Stimulated activated CD4-positive, alpha-beta T cell treated with anti-CD3 and anti-CD28 coated beads, Interleukin-1b, Interleukin-23, amount 100 ng/mL, for 24 hours (primary cell): ENCODE measurements around the gene DMXL2.
"Not testable (repeated sequence)": the region's sequence is repeated elsewhere in the genome, so short reads cannot be mapped to it uniquely, and the experiment has no call there.

ENCODE experiments used
- DNase-seq, 4 experiments: peaks; one replicate each; pipeline ENCODE4 v3.0.0-alpha.2; 2020; ENCODE audit warnings: low read depth in 4 of 4, low spot score in 1 of 4

DMXL2 gene

DNA sequence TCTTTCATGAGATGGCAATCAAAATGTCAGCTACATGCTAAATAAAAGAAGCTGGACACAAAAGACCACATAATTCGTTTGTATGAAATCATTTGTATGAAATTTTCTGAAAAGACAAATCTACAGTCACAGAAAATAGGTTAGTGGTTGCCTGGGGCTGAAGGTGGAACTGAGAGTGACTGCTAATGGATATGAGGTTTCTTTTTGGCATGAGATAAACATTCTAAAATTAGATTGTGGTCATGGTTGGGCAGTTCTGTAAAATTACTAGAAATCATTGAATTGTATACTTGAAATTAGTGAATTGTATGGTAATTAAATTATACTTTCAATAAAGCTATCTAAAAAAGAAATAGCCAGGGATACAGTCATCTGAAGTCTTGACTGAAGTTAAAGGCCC, 2.7 kb upstream of the DMXL2 start:
- no peak for DNase-seq

DNA sequence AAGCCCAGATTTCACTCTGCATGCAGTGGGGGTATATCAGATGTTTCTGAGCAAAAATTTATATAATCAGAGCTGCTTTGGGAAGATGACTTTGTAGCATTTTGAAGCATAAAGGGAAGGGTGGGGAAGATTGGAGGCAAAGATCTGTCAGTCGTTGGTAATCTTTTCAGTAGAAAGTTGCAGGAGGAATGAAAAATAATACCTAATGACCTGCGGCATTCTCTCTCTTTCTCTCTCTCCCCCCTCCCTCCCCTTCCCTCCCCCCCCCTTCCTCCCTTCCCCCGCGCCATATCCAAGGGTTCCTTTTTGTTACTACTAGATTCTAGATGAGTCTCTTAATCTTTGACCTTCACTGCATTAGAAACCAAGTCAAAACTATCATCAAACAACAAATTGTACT, 1.5 kb upstream of the DMXL2 start:
- no peak for DNase-seq

DNA sequence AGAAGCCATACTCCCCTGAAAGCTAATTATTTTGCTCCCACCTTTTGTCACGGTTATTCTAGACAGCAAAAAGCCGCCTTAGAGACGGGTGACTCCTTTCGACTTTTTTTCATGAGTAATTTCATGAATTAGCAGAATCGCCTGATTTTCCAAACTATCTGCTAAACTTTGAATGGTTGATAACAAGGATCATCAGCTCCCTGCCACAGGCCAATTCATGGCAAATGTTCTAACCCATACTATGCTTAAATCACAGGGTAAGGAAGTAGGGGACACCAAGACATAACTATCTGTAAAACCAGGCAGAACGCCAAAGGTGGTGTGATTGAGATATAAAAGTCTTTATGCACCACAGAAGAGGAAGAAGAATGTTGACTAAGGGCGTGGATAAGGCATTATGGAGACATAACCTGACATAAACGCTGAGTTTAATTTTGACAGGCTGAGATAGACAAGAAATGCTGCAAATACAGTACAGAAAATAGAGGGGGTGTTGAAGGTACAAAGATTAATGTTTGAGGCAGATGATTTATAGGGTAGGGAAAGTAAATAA, 891 bp upstream of the DMXL2 start:
- no peak for DNase-seq

DNA sequence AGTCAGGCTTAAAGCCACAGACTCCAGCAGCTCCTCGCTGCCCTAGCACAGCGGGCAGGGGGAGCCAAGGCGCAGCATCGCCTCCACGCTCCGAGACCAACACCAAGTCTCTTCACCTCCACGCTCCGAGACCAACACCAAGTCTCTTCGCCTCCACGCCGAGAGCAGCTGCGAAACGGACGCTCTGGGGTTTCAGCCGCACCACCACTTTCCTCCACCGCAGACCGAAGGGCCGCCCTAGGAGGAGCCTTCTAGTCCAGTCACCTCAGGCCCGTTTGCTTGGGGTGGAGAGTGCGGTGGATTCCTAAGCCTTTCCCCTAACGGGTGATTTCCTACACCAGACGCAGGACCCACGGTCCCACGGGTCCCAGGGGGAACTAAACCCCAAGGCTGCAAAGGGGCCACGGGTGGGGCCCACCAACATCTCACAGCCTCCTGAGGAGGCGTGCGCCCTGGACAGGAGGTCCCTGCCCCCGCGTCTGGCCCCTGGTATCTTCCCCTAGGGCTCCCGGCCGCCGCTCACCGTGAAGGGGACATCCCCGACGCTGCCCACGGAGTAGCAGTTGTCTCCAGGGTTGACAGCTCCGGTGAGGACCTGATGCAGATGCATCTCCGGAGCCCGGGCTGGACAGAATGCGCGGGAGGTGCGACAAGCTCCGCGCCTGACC, 501 bp downstream of the DMXL2 start:
- peak in 3 of 4 experiments; percentile 0 to 17 (median 9) for DNase-seq

DNA sequence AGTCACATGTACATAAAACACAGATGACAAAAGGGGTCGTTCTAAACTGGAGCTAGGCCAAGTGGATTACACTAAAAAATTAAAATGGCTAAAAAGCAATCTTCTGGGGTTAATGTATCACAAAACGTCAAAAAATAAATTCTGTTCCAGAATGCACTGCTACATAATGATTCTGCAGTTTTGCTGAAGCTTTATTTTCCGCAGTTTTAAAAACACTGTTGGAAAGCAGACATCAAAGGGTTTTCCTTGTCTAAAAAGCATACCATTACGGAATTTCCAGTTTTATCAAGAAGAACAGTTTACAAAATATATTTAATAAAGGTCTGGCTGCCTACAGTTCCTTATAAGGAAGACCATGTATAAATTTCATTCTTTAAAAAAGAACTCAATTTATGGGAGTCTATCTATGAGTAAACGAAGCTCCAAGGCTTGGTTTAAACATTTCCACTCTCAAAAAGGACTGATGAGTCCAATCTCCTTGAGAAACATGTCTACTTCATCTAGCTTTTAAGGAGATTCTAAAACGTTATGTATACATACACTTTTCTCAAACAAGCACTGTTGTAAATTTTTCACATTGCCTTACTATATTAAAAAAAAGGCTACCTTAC, 1.3 kb downstream of the DMXL2 start:
- DNase-seq, result no peak

DNA sequence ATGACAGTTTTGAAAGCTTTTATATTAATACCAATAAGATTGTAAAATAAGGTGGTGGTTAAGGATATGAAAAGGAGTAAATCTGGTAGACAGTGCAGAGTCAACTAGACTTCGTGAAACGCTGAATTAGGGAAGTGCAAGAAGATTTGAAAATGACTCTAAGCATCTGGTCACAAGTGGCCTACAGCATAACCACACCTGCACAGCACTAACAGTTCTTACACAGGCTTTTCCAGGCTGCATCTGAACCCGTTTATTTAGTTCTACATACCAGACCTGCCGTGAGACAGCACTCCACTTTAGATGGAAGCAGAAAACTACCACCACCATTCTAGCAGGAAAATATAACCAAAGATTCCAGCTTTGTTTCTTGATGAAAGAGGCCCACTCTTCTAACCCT, 1.9 kb downstream of the DMXL2 start:
- no peak for DNase-seq

DNA sequence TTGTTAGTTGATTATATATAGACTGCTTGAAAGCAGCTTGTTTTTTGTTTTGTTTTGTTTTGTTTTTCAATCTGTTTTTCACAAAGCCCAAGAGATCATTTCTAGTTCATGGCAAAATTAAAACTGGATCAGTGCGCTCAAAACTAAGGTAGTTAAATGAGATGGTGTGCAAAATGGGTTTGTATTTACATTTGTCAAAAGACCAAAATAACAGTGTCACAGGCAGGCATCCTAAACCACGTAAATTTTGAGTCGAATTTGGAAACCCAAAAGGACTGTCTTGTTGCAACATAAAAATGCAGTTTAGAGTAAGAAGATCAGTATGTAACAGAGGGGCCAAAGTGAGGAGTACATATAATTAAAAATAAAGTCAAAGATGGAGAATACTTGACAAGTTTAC, 2.4 kb downstream of the DMXL2 start:
- DNase-seq, result no peak

DNA sequence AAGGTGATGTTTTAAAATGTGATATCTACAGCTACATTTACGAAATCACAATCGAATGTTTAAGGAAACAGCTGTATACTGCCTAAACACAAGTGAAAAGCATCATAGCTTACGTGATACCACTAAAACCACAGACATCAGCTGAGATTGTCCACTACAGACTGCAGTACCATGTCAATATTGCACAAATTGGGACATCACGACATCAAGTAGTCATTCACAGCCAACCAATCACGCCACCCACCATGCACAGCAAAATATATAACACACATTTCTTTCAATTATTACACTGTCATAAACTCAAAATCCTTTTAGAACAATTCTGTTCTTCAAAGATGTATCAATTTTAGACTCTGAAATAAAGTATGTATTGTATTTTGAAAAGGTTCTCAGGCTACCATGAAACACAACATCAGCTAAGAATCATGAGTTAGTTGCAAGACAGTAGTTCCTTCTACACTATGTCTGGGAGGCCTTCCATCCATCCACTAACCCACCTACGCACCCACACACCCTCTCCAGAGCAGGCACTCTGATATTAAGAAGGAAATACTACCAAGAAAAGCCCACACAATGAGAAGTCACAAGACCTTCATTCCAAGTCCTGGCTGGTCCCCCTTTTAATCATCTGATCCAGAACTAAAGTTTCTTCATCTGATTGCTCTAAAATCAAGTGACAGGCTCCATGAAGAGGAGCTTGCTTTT, 3.1 kb downstream of the DMXL2 start:
- DNase-seq, result no peak

DNA sequence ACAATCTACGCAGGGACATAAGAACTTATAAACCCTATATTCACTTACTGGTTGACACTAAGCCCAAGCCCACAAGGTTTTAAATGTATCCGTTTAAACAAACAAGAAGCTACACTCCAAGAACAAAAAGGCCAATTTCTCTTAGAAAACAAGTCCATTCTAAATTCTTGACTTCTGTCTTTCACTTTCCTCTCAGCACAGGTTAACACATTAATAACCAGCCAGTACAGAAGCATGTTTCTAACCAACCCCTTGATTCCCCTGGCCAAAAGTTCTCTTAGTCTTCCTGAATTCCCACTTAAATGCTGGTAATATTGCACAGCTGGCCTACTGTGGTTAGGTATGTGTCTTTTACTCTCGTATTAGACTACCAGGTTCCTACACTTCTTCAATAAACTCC, 4.7 kb downstream of the DMXL2 start:
- no peak for DNase-seq

DNA sequence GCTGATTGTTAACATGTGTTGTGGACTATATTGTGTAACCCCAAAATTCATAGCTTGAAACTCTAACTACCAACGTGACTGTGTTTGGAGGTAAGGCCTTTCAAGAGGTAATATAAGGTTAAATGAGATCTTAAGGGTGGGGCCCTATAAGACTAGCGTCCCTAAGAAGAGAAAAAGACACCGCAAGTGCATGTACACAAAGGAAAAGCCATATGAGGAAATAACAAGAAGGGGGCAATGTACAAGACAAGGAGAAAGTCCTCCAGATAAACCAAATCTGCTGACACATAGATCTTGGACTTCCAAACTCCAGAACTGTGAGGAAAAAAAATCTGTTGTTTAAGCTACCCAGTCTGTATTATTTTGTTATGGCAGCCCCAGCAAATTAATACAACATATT, 8.6 kb downstream of the DMXL2 start:
- DNase-seq, result no peak

DNA sequence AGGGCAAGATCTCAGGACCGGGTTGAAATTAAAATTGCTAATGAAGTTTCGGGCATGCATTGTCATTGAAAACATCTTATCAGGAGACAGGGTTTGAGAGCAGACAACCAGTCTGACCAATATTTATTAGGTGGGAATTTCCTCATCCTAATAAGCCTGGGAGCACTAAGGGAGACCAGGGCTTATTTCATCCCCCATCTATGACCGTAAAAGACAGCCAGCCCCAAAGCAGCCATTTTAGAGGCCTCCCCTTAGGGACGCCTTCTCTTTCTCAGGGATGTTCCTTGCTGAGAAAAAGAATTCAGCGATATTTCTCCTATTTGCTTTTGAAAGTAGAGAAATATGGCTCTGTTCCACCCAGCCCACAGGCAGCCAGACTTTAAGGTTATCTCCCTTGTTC, 9.9 kb downstream of the DMXL2 start:
- DNase-seq, result not testable (repeated sequence)

DNA sequence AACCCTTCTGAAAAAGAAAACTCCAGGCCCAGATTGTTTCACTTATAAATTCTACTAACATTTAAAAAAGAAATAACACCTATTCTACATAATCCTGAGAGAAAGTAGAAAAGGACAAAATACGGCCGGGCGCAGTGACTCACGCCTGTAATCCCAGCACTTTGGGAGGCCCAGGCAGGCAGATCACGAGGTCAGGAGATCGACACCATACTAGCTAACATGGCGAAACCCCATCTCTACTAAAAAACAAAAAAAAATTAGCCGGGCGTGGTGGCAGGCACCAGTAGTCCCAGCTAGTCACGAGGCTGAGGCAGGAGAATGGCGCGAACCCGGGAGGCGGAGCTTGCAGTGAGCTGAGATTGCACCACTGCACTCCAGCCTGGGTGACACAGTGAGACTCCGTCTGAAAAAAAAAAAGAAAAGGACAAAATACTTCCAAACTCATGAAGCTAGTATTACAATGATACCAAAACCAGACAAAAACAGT, 19.1 kb downstream of the DMXL2 start:
- DNase-seq, result not testable (repeated sequence)

DNA sequence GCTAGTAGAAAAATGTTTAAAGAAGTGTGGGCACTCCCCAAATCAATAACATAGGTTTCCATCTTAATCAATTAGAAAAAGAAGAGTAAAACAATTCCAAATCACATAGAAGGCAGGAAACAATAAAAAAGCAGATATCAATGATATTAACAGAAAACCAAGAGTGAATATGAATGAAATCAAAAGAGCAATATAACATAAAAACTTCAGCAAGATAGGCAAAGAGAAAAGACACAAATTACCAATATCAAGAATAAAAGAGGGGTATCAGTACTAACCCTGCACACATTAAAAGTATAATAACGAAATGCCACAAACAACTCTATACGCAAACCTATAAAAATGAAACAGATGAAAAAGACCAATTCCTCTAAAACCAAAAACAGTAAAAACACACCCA, 19.6 kb downstream of the DMXL2 start:
- DNase-seq, result no peak

DNA sequence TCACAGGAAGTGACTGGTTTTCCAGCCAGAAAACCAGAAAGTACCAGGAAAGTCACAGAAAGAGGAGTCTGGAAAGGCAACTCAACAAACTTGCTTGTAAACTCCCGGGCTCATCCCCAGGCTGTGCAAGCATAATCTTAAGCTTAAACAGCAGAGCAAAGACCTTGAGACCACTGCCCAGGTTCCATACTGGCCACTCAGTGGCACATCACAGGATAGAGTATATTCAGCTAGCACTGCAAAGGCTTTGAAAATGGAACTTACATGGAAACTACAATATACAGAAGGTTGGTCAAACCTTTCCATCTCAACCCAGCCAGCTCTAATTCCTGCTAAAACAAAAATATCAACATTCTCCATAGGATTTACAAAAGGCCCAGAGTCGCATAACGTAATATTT, 20.1 kb downstream of the DMXL2 start:
- no peak for DNase-seq

DNA sequence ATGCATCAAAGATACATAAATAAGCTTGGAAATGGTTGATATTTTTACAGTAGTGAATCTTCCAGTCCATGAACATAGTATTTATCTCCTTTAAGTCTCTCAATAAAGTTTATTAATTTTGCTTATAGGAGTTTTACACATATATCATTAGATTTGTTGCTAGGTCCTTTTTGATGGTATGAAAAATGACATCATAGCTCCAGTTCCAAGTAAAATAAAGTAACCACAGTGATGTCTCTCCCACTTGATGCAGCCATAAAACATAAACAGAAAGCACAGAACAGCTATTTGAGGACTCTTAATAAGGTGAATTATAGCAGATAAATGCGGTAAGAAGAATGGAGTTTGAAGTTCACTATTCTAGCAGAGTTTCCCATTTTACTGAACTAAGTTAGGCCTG, 20.8 kb downstream of the DMXL2 start:
- DNase-seq, result no peak

DNA sequence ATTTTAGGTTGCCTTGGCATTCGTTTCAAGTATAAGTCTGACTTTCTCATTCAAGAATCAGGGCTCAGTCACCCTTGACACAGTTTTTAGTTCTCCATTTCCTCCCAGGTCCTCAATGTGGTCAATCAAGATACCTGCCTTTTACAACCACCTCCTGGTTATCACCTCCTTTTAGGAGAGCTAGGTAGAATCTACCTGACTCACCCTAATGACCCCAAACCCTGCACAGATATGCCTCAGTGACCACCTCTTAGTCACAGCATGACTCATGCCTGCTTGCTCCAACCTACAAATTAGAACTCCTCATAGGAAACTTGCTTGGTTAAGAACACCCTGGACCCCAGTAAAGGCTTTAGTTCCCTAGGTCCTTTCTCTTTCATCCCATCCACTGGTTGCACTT, 22.5 kb downstream of the DMXL2 start:
- no peak for DNase-seq

DNA sequence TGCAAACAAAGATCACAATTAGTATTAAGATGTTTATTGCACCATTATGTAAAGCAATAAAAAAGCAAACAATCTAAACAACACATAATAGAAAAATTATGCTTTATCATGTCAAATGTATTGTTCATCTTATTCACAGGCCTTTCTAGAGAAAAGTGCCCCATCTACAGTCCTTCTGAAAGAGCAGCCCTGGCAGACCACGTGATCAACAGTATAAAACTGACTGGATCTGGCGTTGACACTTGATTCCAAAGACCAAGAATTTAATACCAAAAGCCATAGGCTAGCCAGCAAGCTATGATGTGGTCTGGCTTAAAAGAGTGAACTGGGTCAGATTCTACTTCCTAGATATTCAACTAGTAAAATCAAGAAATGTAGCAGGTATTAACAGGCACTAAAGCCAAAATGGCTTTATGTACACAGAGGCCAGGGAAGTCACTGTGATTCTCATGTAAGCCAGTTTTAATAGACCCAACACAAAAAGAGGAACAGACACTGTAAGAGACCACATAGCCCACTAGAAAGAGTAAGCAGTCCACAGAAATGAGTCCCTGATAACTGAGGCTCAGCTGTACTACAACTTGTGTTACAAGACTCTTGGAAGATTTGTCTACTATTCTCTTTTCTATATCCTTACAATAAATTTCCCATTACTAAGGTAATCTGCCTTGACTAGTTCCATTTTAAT, 32.5 kb downstream of the DMXL2 start:
- DNase-seq, result no peak

DNA sequence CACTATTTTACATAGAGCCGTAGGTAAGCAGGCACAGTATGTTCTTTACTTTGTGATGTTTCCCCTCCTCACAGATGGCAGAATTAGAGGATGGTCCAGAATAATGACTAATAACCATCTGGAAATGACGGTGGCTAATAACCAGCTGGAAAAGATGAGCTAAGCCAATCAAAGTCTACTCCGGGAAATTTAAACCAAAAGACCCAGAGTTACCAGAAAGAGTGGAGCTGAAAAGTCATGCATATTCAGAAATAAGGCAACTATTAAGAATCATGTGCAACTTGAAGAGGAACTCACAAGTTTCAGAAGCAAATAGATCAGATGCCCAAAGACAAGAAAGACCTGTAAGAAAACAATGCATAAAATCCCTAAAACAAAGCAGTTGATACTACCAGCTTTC, 33.6 kb downstream of the DMXL2 start:
- DNase-seq, result no peak

DNA sequence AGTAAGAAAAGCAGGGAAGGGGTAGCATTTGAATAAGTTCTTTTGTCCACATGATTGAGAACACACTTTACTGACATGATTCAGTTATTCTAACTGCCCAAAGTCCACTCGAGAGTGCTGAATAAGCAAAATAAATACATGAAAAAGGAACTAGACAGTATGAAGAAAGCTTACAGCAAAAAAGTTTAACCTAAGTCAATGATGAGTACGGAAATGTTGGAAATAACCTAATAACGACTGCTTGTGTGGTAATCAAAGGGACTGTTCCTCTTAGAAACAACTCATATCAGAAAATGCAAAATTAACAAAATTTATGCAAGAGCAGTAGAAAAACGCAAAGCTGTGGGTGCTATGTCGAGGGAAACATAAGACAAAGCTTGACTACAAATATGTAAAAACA, 36.6 kb downstream of the DMXL2 start:
- no peak for DNase-seq

DNA sequence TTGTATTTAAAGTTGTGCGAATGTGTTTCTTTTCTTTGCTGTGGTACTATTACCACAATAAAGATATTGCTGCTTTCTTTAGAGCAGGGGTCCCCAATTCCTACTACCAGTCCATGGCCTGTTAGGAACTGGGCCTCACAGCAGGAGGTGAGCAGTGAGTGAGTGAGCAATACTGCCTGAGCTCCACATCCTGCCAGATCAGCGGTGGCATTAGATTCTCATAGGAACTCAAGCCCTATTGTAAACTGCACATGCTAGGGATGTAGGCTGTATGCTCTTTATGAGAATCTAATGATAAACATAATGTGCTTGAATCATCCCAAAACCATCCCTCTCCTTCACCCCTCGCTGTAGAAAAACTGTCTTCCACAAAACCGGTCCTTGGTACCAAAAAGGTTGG, 41.6 kb downstream of the DMXL2 start:
- no peak for DNase-seq

DNA sequence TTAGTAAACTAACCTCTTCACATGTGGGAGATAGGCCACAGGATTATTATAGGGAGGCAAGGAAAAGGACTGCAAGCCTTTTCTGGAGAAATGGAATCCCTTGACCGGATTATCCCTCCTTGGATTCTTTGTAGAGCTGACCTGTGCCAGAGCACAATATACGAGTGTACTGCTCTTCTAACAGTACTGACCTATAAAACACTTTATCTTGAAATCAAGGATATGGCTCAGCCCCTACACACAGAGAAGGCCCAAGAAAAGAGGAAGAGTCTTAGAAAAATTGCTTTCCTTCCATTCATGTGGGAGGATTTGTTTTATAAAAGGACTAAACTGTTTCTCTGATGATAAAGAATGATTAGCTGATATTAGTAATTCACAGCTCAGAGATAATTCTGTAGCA, 42.2 kb downstream of the DMXL2 start:
- no peak for DNase-seq

DNA sequence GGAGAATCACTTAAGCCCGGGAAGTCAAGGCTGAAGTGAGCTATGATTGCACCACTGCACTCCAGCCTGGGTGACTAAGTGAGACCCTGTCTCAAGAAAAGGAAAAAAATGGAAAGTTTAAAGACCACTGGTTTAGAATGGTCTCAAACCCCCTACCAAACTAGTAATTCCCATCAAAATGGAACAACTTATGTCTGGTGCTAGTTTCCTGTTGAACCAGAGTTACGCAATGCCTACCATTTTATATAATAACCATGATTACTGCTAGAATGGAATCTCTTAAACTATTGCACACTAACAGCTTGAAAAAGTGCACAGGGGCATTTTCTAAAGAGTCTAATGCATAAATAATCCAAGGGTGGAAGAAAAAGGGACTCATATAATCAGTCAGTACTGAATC, 43.6 kb downstream of the DMXL2 start:
- DNase-seq, result no peak
